Endothelial cell of umbilical vein (primary cell): ENCODE results near the gene PAM16. TPM values are rescaled to one million over a fixed set of nuclear protein-coding genes. Genes with fewer than 3 reads are reported as not detected.

ENCODE experiments used
- BruUV-seq: library from RNA; stranded (reverse); fragments of 400-500 nt; replicated peaks from 2 replicates; lab custom pipeline; 2021; lab: Mats Ljungman, UMichigan
- CTCF ChIA-PET: fragments of 300-600, 350-600 bp; sonication (Branson Sonifier 250); formaldehyde crosslinking; loops from one replicate; lab custom pipeline; 2021; ENCODE audit warnings: antibody characterized with exemption, inconsistent platforms; lab: Charles Lee
- POLR2A ChIA-PET: fragments of 300-600, 350-600 bp; sonication (Branson Sonifier 250); formaldehyde crosslinking; loops from one replicate; lab custom pipeline; 2021; ENCODE audit warnings: antibody characterized with exemption, inconsistent platforms; lab: Charles Lee
- DNase-seq: peaks from one replicate; pipeline ENCODE4 v3.0.0-alpha.2; 2011; ENCODE audit warnings: low read depth, low spot score
- FAIRE-seq: peaks from 2 replicates; lab custom pipeline; 2011; peaks lifted over from hg19 to GRCh38; lab: Jason Lieb, UNC
- H2AFZ ChIP-seq: 2 replicates; pipeline ENCODE4 v1.6.0; 2012; ENCODE audit warnings: low read depth, low read length, control low read depth, inconsistent platforms
- H3K27ac ChIP-seq: 2 replicates; pipeline ENCODE4 v1.5.1; 2011; ENCODE audit warnings: low read depth, mild to moderate bottlenecking, control low read depth, low read length, moderate library complexity; ENCODE audit not compliant: insufficient read depth
- H3K27me3 ChIP-seq, 2 experiments: 2 replicates each; pipeline versions ENCODE4 v1.6.0 to v1.6.1; 2011; ENCODE audit warnings: low read length in 2 of 2, mixed read lengths in 1 of 2; ENCODE audit not compliant: control insufficient read depth in 2 of 2, insufficient read depth in 2 of 2
- H3K36me3 ChIP-seq, 2 experiments: 2 replicates in 1 of 2; 3 replicates in 1 of 2; pipeline ENCODE4 v1.5.1; 2011; ENCODE audit warnings: low read length in 2 of 2, mild to moderate bottlenecking in 1 of 2, moderate library complexity in 1 of 2; ENCODE audit not compliant: control insufficient read depth in 2 of 2, insufficient read depth in 2 of 2; ENCODE audit errors: extremely low read depth in 1 of 2
- H3K4me1 ChIP-seq: 3 replicates; pipeline ENCODE4 v1.5.1; 2011; ENCODE audit warnings: mild to moderate bottlenecking, low read length; ENCODE audit not compliant: control insufficient read depth, insufficient read depth; ENCODE audit errors: extremely low read depth
- H3K4me2 ChIP-seq: 2 replicates; pipeline ENCODE4 v1.6.1; 2011; ENCODE audit warnings: low read length, control low read depth, mixed read lengths; ENCODE audit not compliant: insufficient read depth
- H3K4me3 ChIP-seq, 3 experiments: fragments of 200-600 bp in 1 of 3; sonication (generic), shearing (Covaris generic) in 1 of 3; replicated peaks in 1 of 3; 2 replicates each; pipeline ENCODE4 v1.5.1; 2011 to 2016; ENCODE audit warnings: control low read depth in 3 of 3, low read length in 3 of 3, mild to moderate bottlenecking in 2 of 3, inconsistent platforms in 1 of 3, low read depth in 1 of 3, moderate library complexity in 1 of 3; ENCODE audit not compliant: insufficient read depth in 1 of 3
- H3K79me2 ChIP-seq: 2 replicates; pipeline ENCODE4 v1.6.0; 2012; ENCODE audit warnings: low read length, inconsistent platforms; ENCODE audit not compliant: control insufficient read depth, insufficient read depth
- H3K9ac ChIP-seq: replicated peaks from 2 replicates; pipeline ENCODE3; 2011; ENCODE audit warnings: low read length, control low read depth; ENCODE audit not compliant: insufficient read depth; ENCODE audit errors: extremely low read depth
- H3K9me1 ChIP-seq: replicated peaks from 3 replicates; pipeline ENCODE4 v1.6.0; 2011; ENCODE audit warnings: mild to moderate bottlenecking, low read length; ENCODE audit not compliant: control insufficient read depth, insufficient read depth; ENCODE audit errors: extremely low read depth
- H3K9me3 ChIP-seq: replicated peaks from 2 replicates; pipeline ENCODE4 v1.5.1; 2012; ENCODE audit warnings: low read length, inconsistent platforms; ENCODE audit not compliant: control insufficient read depth, insufficient read depth
- H4K20me1 ChIP-seq: replicated peaks from 2 replicates; pipeline ENCODE3; 2011; ENCODE audit warnings: mild to moderate bottlenecking, low read length; ENCODE audit not compliant: control insufficient read depth, insufficient read depth; ENCODE audit errors: extremely low read depth
- EZH2 ChIP-seq: IDR thresholded peaks from 2 replicates; pipeline ENCODE4 v1.6.1; 2012; ENCODE audit warnings: borderline replicate concordance, low read depth, mild to moderate bottlenecking, moderate library complexity, low read length, inconsistent platforms; ENCODE audit not compliant: severe bottlenecking
- FOS ChIP-seq: IDR thresholded peaks from 2 replicates; pipeline ENCODE4 v1.6.1; 2011; ENCODE audit warnings: mild to moderate bottlenecking, low read length, moderate library complexity, borderline replicate concordance; ENCODE audit not compliant: insufficient read depth
- GATA2 ChIP-seq: IDR thresholded peaks from 2 replicates; pipeline ENCODE4 v1.7.0; 2011; ENCODE audit warnings: low read depth, mild to moderate bottlenecking, moderate library complexity, mixed read lengths, low read length; ENCODE audit not compliant: insufficient read length, insufficient read depth
- JUN ChIP-seq: IDR thresholded peaks from 2 replicates; pipeline ENCODE4 v1.6.1; 2011; ENCODE audit warnings: borderline replicate concordance, low read depth; ENCODE audit not compliant: insufficient read length, insufficient read depth
- MYC ChIP-seq: IDR thresholded peaks from one replicate; pipeline ENCODE4 v1.6.1; 2011; ENCODE audit warnings: mild to moderate bottlenecking, low read depth, low read length
- POLR2A ChIP-seq: IDR thresholded peaks from 2 replicates; pipeline ENCODE4 v1.6.1; 2012; ENCODE audit warnings: low read depth, mild to moderate bottlenecking, control low read depth, low read length
- POLR2AphosphoS5 ChIP-seq: IDR thresholded peaks from 2 replicates; pipeline ENCODE4 v1.6.1; 2012; ENCODE audit warnings: low read depth, mild to moderate bottlenecking, control low read depth, low read length, moderate library complexity; ENCODE audit not compliant: insufficient read depth
- dilution Hi-C: fragments of 300-500 bp; cut with MboI; formaldehyde crosslinking; loops from one replicate; pipeline ENCODE4 v1.15.0; 2019; ENCODE audit warnings: low sequenced_read_pairs; ENCODE audit not compliant: extremely low pct_ligation_motif_present
- intact Hi-C: fragments of 100-400 bp; cut with micrococcal nuclease; formaldehyde crosslinking; loops from one replicate; pipeline ENCODE4 v1.10.0; 2022
- polyA plus RNA-seq, 4 experiments: library from polyadenylated mRNA; depleted of rRNA in 3 of 4; stranded (reverse) in 3 of 4; unstranded in 1 of 4; fragments of >200 nt; gene quantifications; 2 replicates each; pipeline versions ENCODE4 v1.2.1 to v1.2.3, GENCODE V29; 2011 to 2012; ENCODE audit warnings: missing spikeins in 1 of 4
- total RNA-seq: library from RNA; stranded (reverse); gene quantifications from 2 replicates; pipeline ENCODE4 v1.2.3, GENCODE V29; 2021
- TF ChIP-seq, protein P1 (sequence below), 2 donors: IDR thresholded peaks; 1 replicate in 1 of 2; 2 replicates in 1 of 2; pipeline ENCODE4 v1.5.1; 2011; ENCODE audit warnings: low read length in 2 of 2, mild to moderate bottlenecking in 2 of 2, moderate library complexity in 2 of 2, control low read depth in 1 of 2, inconsistent platforms in 1 of 2, low read depth in 1 of 2; ENCODE audit not compliant: insufficient read depth in 1 of 2; ENCODE audit errors: extremely low read depth in 1 of 2
- TF ChIP-seq, protein P2 (sequence below): IDR thresholded peaks from 2 replicates; pipeline ENCODE4 v1.6.1; 2011; ENCODE audit not compliant: insufficient read depth, insufficient read length

The PAM16 gene
- total and polyA plus RNA-seq, 2 donors (not counting 3 experiments of a cell fraction or from before 2014, with no cell fraction given), result 40.0 to 67.2 TPM

DNA sequence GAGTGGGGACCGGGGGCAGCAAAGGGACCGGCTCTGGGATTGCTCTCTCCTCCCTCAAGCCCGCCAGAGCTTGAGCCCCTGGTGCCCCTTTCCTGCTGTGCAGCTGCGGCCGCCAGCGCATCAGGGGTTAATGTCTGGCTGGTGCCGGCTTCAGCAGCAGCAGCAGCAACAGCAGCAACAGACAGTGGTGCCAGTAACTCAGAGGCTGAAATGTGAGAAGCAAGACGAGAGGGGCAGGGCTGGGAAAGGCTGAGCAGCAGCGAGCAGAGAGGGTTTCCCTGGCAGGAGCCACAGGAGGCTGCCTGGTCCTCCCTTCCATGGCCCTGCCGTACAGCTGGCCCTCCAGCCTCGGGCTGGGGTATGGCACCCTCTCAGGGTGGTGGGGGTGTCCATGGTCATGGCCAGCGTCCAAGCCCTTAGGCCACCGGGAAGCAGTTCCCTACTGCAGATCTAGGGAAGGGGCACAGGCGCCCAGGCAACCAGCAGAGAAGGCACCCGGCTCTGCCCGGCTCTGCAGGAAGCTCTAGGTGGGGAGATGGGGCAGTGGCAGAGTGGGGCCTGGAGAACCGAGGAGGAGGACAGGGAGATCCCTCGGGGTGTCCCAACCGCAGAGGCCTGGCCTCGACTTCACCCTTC, 57.2 kb downstream of the PAM16 start:
- intact Hi-C loops, result no loop called here
- POLR2A ChIA-PET, result interaction anchor here (0.7 kb wide), 1 partner anchor 29 kb away, joined by 10 read pairs; no protein-coding TSS in a partner anchor
- DNase-seq (peak; percentile 37), FAIRE-seq (no peak)
- Histone ChIP-seq H3K4me3 (no peak overlapping the region), H3K4me1 (peaks cover 7% of the 10 kb centered on the region), H3K9ac (no peak overlapping the region), H3K27me3 (no peaks in the 10 kb centered on the region), H3K79me2 (no peaks in the 10 kb centered on the region), H2AFZ (peak overlapping the region; percentile 29), H3K36me3 (no peaks in the 10 kb centered on the region), H3K9me1 (no peaks in the 10 kb centered on the region), H3K27ac (no peak overlapping the region), H3K9me3 (no peaks in the 10 kb centered on the region), H3K4me2 (no peak overlapping the region), H4K20me1 (no peaks in the 10 kb centered on the region)
- BruUV-seq, result no TSS peak
- TF ChIP-seq GATA2 (no peak), POLR2AphosphoS5 (no peak), FOS (no peak), JUN (no peak), MYC (no peak), POLR2A (no peak), EZH2 (no peak)
- TF ChIP-seq, protein P1, sequence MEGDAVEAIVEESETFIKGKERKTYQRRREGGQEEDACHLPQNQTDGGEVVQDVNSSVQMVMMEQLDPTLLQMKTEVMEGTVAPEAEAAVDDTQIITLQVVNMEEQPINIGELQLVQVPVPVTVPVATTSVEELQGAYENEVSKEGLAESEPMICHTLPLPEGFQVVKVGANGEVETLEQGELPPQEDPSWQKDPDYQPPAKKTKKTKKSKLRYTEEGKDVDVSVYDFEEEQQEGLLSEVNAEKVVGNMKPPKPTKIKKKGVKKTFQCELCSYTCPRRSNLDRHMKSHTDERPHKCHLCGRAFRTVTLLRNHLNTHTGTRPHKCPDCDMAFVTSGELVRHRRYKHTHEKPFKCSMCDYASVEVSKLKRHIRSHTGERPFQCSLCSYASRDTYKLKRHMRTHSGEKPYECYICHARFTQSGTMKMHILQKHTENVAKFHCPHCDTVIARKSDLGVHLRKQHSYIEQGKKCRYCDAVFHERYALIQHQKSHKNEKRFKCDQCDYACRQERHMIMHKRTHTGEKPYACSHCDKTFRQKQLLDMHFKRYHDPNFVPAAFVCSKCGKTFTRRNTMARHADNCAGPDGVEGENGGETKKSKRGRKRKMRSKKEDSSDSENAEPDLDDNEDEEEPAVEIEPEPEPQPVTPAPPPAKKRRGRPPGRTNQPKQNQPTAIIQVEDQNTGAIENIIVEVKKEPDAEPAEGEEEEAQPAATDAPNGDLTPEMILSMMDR (IDR thresholded peaks at IDR 0.05; ENCODE audit: extremely low read depth in 1 of 2, insufficient read depth in 1 of 2, low read depth in 1 of 2, low read length in 2 of 2), result no peak
- TF ChIP-seq, protein P2, sequence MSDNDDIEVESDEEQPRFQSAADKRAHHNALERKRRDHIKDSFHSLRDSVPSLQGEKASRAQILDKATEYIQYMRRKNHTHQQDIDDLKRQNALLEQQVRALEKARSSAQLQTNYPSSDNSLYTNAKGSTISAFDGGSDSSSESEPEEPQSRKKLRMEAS, result no peak
- CTCF ChIA-PET, result interaction anchor here (1.0 to 2.7 kb wide), 7 partner anchors 16 to 93 kb away, joined by 3 to 9 read pairs (median 4); no protein-coding TSS in a partner anchor
- dilution Hi-C loops, result no loop called here
